Measurements from ENCODE around the gene SH3BP4. TPM values are rescaled to one million over a fixed set of nuclear protein-coding genes. Genes with fewer than 3 reads are reported as not detected.

The SH3BP4 gene
- total and polyA plus RNA-seq, 2 of the 13 experiments (the other 11 are each of a cell fraction or from before 2014, with no cell fraction given): 34.6 to 99.1 TPM

- TF ChIP-seq ZNF331 (CRISPR knock-in tag; IDR thresholded peaks at IDR 0.05): no peak
Measured at GRCh38 chr2:235096447-235096846, 144.6 kb downstream of the SH3BP4 start (continued).

GRCh38 chr2:235097196-235097595 is 145.4 kb downstream of the SH3BP4 start:
- in situ Hi-C loops (cut with HindIII; ENCODE audit: extremely low pct_ligation_motif_present, low pct_unique_long_range_greater_than_20kb): no loop called here

GRCh38 chr2:235098269-235098668 is 146.5 kb downstream of the SH3BP4 start:
- in situ Hi-C loops (cut with HindIII; ENCODE audit: extremely low pct_ligation_motif_present, low pct_unique_long_range_greater_than_20kb): no loop called here
- Histone ChIP-seq H3K79me2 (ENCODE audit: insufficient read depth, low read length) (no peaks in the 10 kb centered on the region), H3K9ac (ENCODE audit: insufficient read depth, low read depth, low read length) (no peak overlapping the region), H3K4me1 (ENCODE audit: insufficient read depth, low read length) (peaks cover 10% of the 10 kb centered on the region; the same call in 1 of the 2 replicates), H3K4me3 (replicated peaks in 1 of 3; ENCODE audit: insufficient read depth in 1 of 3, low read depth in 2 of 3, low read length in 3 of 3) (no peak overlapping the region), H3K27me3 (ENCODE audit: control insufficient read depth in 1 of 2, insufficient read depth in 2 of 2, low read length in 2 of 2) (peaks cover 8 to 50% of the 10 kb centered on the region in 2 experiments), H3K4me2 (ENCODE audit: low read depth, low read length) (no peak overlapping the region), H3K36me3 (replicated peaks in 1 of 2; ENCODE audit: control insufficient read depth in 1 of 2, insufficient read depth in 2 of 2, low read length in 2 of 2) (no peaks in the 10 kb centered on the region), H4K20me1 (ENCODE audit: insufficient read depth, low read length) (no peaks in the 10 kb centered on the region), H3K27ac (ENCODE audit: extremely low read length, insufficient read depth, low read length) (no peak overlapping the region), H2AFZ (ENCODE audit: low read length) (no peak overlapping the region), H3K9me3 (ENCODE audit: low read length) (no peaks in the 10 kb centered on the region)
- intact Hi-C loops (cut with micrococcal nuclease; ENCODE audit: unreplicated experiment): no loop called here
- FAIRE-seq (peak; percentile 30), DNase-seq (ENCODE audit: low spot score) (no peak), ATAC-seq (no peak)
- WGBS (ENCODE audit: low lambda C conversion rate): 19% methylated on average over 4 of the region's 4 CpGs
- CTCF ChIA-PET (ENCODE audit: low intra/inter-chr PET ratio, low total read pairs): no interaction called here
- POLR2A ChIA-PET: no interaction called here
- TF ChIP-seq RAD51 (IDR thresholded peaks at IDR 0.05; ENCODE audit: borderline replicate concordance) (no peak), XBP1 (CRISPR knock-in tag; IDR thresholded peaks at IDR 0.05) (no peak)
- no TSS peak for BruUV-seq (replicated peaks)

More at GRCh38 chr2:235097196-235097595, 145.4 kb downstream of the SH3BP4 start:
- Histone ChIP-seq H3K27ac (ENCODE audit: extremely low read length, insufficient read depth, low read length) (no peak overlapping the region), H3K4me1 (ENCODE audit: insufficient read depth, low read length) (peaks cover 18% of the 10 kb centered on the region), H3K27me3 (ENCODE audit: control insufficient read depth in 1 of 2, insufficient read depth in 2 of 2, low read length in 2 of 2) (peaks cover 4 to 41% of the 10 kb centered on the region in 2 experiments; a peak in 4 of 5 replicates), H3K9ac (ENCODE audit: insufficient read depth, low read depth, low read length) (no peak overlapping the region), H3K9me3 (ENCODE audit: low read length) (no peaks in the 10 kb centered on the region), H3K4me3 (replicated peaks in 1 of 3; ENCODE audit: insufficient read depth in 1 of 3, low read depth in 2 of 3, low read length in 3 of 3) (no peak overlapping the region), H3K79me2 (ENCODE audit: insufficient read depth, low read length) (no peaks in the 10 kb centered on the region), H4K20me1 (ENCODE audit: insufficient read depth, low read length) (no peaks in the 10 kb centered on the region), H3K4me2 (ENCODE audit: low read depth, low read length) (no peak overlapping the region), H3K36me3 (replicated peaks in 1 of 2; ENCODE audit: control insufficient read depth in 1 of 2, insufficient read depth in 2 of 2, low read length in 2 of 2) (no peaks in the 10 kb centered on the region), H2AFZ (ENCODE audit: low read length) (no peak overlapping the region)
- BruUV-seq (replicated peaks): no TSS peak
- ATAC-seq (no peak), FAIRE-seq (no peak), DNase-seq (ENCODE audit: low spot score) (no peak)
- CTCF ChIA-PET (ENCODE audit: low intra/inter-chr PET ratio, low total read pairs): no interaction called here
- POLR2A ChIA-PET: no interaction called here
- intact Hi-C loops (cut with micrococcal nuclease; ENCODE audit: unreplicated experiment): no loop called here
- 38% methylated on average over 6 of the region's 6 CpGs for WGBS (ENCODE audit: low lambda C conversion rate)
- no peak for TF ChIP-seq DNMT1 (CRISPR knock-in tag; IDR thresholded peaks at IDR 0.05)
- TF ChIP-seq KDM5B (CRISPR knock-in tag; IDR thresholded peaks at IDR 0.05; ENCODE audit: borderline replicate concordance): no peak
- no peak for TF ChIP-seq ONECUT2 (CRISPR knock-in tag; IDR thresholded peaks at IDR 0.05)
- no peak for TF ChIP-seq BATF2 (CRISPR knock-in tag; IDR thresholded peaks at IDR 0.05)
- TF ChIP-seq SMAD3 (CRISPR knock-in tag; IDR thresholded peaks at IDR 0.05): no peak
- TF ChIP-seq ZNF7 (CRISPR knock-in tag; IDR thresholded peaks at IDR 0.05): no peak
- TF ChIP-seq ZSCAN12 (CRISPR knock-in tag; IDR thresholded peaks at IDR 0.05): no peak
- TF ChIP-seq ZNF33A (CRISPR knock-in tag; IDR thresholded peaks at IDR 0.05; ENCODE audit: borderline replicate concordance): no peak

Measured in HepG2 (cell line).